Occipital lobe (tissue), 2 donors: Measurements from ENCODE around the gene FHL2. TPM values are rescaled to one million over a fixed set of nuclear protein-coding genes. Genes with fewer than 3 reads are reported as not detected.
"Not testable (repeated sequence)": the region's sequence is repeated elsewhere in the genome, so short reads cannot be mapped to it uniquely, and the experiment has no call there.

ENCODE experiments used
- DNase-seq: peaks from one replicate; lab custom pipeline; 2025; lab: John Stamatoyannopoulos, UW
- total RNA-seq: library from RNA; depleted of rRNA; stranded (reverse); fragments of >200 nt; gene quantifications from one replicate; pipeline ENCODE4 v1.2.3, GENCODE V29; 2014

FHL2 gene
- total RNA-seq, 1 donor from 2014 or later: 4.4 TPM

- DNase-seq: no peak
Measured at GRCh38 chr2:105344704-105345345, 54.0 kb downstream of the FHL2 start.

- no peak for DNase-seq
Measured at GRCh38 chr2:105339414-105339813, 59.4 kb downstream of the FHL2 start.

DNA sequence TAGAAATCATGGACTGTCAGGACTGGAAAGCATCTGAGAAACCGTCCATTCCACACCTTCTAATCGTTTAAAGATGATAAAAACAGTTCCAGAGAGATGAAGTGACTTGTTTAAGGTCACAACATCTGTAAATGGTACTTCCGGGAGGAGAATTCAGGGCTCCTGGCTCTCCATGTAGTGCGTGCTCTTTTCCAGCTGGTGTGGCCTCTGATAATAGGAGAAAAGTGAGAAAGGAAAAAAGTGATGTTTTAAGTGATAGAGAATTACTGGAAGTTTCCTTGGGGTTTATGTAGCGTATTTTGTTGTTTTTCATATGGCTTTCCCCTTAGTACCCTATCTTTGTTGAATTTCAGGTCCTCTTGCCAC lies 60.8 kb downstream of the FHL2 start:
- no peak for DNase-seq

GRCh38 chr2:105337122-105338019 lies 61.5 kb downstream of the FHL2 start, which contains the start of gene C2orf49:
C2orf49 (plus strand) TSS chr2:105337540; CDS start chr2:105337588, 48 bp downstream.
- DNase-seq: peak; percentile 88

DNA sequence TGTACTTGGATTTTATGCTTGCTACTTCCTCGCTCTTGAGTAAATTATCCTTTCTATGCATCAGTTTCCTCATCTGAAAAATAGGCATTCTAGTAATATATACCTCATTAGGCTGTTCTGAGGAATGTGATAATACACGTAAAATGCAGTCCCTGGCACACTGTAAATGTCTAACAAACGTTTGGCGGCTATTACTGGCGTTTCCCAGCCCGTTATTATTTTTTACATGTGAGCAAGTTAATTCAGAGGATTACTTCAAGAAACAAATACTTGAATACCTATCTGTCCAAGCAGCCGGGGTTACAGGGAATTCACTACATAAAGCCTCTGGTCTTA lies 62.1 kb downstream of the FHL2 start:
- DNase-seq: no peak

DNA sequence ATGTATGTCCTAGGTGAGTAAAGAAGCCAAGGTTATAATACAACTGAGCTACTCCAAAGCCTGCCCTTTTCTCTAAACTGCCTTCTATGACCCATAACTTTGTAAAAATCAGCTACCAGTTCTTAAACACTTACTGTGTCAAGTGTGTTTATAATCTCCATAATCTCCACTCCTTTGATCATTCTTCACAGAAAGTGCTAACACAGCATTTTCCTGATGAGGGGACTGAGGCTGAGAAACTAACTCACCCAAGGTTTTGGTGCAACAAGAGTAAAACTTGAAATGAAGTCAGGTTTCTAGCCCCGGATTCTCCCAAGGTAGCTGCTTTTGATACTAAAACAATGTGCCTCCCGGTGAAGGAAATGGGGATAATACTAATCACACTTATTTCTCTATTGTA lies 63.4 kb downstream of the FHL2 start:
- DNase-seq: no peak

DNA sequence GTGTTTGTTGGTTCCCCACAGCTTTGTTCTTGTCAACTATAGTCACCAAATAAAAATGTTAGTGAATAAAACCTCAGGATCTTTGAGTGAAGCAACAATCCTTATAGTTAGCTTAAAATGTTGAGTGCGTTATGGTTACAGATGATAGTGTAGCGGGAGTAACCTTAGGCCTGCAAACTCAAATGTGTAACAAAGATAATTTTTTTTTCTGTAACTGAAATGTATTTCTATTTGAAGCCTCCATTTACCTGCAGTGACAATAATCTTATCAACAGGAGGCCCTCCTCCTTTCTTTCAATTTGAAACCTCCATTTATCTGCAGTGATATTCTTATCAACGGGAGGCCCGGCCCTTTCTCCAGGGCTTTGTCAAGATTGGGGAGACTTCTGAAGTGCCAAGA lies 64.6 kb downstream of the FHL2 start:
- DNase-seq: no peak

- no peak for DNase-seq
Measured at GRCh38 chr2:105330681-105331375, 68.0 kb downstream of the FHL2 start.

- DNase-seq: peak; percentile 46
Measured at GRCh38 chr2:105329561-105330495, 69.0 kb downstream of the FHL2 start, which contains the start of gene TGFBRAP1. TGFBRAP1 (minus strand) TSS chr2:105329735; CDS start chr2:105308301, 21,434 bp downstream.

- no peak for DNase-seq
Measured at GRCh38 chr2:105329197-105329554, 69.7 kb downstream of the FHL2 start.

DNA sequence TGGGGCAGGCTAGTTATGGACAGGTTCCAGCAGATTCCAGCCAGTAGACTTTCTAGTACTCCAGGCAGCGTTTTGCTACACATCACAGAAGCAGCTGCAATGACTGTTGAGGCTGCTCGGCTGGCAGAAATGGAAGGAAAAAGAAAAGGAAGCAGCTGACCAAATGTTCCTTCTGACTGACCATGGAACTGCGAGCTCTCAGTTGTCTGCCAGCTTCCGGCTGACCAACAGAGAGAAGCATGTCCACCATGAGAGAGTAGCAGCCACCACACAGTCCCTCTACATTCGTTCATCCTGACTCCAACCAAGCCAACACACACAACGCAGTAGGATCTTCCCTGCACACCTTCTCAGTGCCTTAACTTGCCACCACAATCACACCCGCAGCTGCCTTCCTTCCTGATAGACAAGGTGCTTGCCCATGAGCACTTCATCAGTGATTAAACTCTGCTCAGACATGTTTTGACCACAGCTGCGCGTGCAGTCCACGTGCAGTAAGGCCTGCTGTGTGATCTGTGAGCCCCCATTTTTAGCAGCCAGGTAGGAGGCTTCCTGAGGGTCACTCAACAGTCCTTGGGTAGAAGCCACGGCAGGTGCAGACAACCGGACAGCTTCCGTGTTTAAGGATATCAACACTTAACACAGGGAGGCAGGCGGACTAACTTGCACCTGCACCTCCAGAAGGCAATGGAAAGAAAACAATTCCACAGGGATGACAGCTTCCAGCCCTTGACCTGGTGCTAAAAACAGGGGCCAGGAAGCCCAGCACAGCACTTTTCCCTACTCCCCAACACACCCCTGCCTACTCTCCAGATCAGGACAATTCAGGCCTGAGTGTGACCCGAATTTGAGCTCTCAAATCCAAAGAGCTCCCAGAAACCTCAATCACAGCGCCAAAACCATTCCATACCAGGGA lies 70.3 kb downstream of the FHL2 start:
- no peak for DNase-seq

GRCh38 chr2:105327690-105328089 lies 71.2 kb downstream of the FHL2 start:
- no peak for DNase-seq

GRCh38 chr2:105327271-105327670 lies 71.6 kb downstream of the FHL2 start:
- not testable (repeated sequence) for DNase-seq

DNA sequence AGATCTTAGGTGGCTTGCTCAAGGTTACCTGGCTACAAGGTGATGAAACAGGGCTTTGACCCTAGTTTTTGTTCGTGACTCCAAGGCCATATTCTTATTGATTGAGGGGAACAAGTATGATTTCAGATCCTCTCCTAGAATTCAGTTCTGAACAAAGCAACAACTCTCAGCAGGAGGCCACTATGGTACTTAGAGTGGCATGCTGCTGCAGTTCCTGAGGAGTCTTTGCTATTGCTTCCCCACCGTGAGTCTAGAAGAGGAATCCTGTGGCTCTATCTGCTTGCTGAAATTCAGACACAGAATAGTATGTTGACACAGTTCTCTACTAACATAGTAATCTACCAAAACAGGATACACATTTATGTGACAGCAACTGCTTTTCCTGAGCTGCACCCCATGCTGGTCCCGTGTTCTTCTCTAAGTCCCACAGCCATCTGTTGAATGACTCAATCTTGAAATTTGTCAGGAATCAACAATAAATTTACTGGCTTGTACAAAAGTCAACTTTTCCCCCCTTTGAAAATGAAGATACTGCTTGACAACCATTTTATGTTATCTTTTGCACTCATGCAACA lies 73.4 kb downstream of the FHL2 start:
- no peak for DNase-seq

- DNase-seq: no peak
Measured at GRCh38 chr2:105324732-105325131, 74.1 kb downstream of the FHL2 start.

DNA sequence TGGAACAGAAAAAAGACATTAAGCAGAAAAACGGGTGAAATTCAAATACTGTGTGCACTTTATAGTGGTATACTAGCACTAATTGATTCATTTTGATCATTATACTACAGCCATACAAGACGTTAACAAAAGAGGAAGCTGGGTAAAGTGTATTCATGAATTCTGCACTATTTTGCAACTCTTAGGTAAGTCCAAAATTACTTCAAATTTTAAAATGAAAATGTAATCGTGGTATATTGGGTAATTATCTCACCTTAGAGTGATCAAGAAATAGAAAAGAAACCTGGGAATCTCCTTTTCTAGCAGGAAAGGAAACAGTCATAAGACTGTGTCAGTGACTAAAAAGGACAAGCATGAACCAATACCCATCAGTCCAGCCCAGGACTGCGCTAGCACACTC lies 74.8 kb downstream of the FHL2 start:
- DNase-seq: no peak

DNA sequence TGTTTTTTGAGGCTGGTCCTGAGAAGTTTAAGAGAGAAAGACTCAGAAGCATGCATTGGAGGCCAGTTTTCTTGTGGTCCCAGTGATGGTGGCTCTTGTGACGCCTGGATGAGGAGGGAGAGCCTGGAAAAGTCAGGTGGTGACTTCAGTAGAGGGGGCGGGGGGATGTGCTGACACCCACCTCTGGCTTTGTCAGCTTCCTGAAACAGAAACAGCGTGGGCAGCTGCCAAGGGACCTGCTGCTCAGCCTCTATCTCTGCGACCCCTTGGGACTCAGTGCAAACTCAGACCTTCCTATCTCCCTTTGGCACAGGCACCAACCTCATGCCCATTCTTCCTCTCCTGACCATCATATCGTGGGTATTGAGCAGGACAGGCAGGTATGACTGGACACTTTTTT lies 75.7 kb downstream of the FHL2 start:
- DNase-seq: no peak

DNA sequence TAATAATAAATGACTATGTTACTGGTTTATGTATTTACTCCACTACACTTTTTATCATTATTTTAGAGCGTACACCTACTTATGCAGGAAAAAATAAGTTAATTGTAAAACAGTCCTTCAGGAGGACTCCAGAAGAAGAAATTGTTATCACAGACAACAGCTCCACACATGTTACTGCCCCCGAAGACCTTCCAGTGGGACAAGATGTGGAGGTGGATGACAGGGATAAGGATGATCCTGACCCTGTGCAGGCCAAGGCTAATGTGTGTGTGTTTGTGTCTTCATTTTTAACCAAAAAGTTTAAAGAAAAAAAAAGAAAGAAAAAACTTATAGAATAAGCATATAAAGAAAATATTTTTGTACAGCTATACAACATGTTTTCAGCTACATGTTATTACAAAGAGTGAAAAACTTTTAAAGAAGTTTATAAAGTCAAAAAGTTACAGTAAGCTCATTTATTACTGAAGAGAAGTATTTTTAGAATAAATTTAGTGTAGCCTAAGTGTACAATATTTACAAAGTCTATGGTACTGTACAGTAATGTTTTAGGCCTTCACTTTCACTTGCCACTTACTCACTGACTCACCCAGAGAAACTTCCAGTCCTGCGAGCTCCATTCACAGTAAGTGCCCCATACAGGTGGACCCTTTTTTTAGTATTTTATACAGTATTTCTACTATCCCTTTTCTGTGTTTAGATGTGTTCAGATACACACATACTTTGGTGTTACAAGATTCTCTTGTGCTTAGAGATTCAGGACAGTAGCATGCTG lies 76.8 kb downstream of the FHL2 start:
- no peak for DNase-seq

- no peak for DNase-seq
Measured at GRCh38 chr2:105320651-105321215, 78.1 kb downstream of the FHL2 start.
